Measurements from ENCODE around the gene HCN4.

The HCN4 gene

GRCh38 chr15:73375755-73376305 is 7.1 kb upstream of the HCN4 start:
- no peak for DNase-seq

- DNase-seq: no peak
These were observed 6.3 kb upstream of the HCN4 start for GRCh38 chr15:73375012-73375411.

DNA sequence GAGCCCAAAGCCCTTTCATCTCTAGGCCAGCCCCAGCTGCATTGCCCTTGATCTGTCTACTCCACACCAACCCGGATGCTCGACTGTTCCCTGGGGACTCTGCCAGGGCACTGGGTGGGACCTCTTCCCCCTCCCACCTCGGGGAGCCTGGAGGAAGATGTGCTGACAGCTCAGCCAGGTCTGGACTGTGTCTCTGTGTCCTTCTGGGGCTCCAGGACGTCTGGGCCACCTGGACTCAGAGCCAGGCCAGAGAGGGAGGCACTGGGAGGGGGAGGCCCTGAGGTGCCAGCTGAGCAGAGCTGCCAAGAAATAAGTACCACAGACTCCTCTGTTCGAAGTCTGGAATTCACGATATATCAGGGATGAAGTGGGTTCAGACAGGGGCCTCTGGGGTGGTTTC is 5.8 kb upstream of the HCN4 start:
- no peak for DNase-seq

- DNase-seq: no peak
These were observed 4.5 kb upstream of the HCN4 start for GRCh38 chr15:73373221-73373620.

DNA sequence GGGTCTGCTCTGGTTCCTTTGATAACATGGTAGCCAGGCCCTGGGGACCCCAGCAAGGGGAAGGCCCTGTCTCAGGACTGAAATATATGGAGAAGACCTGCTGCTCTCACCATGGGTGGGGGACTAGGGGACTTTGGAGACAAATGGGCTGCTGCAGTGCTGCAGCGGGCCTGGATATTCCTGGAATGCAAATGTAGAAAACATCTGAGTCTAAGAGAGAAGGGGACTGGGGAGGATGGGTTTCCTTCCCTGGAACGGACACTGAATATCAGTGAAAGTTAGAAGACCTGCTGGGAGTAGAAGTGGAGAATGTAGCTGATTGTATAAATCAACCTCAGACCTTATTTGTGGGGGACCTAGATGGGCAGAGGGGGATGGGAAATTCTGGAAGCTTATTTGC is 3.1 kb upstream of the HCN4 start:
- DNase-seq: no peak

DNA sequence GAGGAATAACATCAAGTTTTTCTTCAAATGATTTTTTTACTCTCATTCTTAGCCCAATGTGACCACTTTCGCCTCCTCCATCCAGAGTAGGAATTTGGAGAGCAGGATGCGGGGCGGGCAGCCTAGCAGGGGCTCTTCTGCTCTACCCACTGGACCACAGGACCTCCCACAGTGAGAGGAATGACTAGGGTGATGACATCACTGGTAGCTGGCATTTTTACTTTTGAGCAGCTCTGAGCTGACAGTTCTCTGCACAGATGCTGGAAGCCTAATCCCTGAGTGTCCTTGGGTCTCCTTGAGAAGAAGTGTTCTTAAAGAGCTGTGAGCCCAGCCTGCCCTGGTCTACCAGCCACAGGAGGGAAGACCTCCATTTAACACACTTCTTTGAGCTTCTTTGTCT is 1.4 kb upstream of the HCN4 start:
- DNase-seq: no peak

DNA sequence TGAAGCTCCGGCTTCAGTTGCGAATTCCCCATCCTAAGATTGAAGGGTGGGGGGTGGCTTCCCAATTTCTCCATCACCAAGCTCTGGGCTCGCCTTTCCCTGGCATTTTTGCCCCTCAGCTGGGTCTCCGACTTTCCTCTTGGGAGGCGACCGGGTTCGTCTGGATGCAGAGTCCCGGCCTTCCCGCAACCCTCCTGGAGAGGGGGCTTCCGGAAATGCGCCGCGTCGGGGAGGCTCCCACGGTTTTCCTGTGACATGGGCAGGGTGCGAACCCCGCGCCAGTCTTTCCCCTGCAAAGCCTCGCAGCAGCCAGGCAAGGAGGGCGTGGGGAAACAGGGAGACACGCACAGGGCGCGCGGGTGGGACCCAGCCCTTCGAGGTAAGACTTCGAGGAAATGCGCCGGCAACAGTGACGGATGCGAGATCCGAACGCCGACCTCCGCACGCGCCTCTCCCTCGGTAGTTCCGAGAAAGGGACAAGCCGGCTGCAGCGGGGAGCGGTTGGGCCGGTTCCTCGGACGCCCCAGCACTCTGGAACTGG is 466 bp upstream of the HCN4 start:
- no peak for DNase-seq

GRCh38 chr15:73367624-73368300 is 996 bp downstream of the HCN4 start:
- DNase-seq: no peak

DNA sequence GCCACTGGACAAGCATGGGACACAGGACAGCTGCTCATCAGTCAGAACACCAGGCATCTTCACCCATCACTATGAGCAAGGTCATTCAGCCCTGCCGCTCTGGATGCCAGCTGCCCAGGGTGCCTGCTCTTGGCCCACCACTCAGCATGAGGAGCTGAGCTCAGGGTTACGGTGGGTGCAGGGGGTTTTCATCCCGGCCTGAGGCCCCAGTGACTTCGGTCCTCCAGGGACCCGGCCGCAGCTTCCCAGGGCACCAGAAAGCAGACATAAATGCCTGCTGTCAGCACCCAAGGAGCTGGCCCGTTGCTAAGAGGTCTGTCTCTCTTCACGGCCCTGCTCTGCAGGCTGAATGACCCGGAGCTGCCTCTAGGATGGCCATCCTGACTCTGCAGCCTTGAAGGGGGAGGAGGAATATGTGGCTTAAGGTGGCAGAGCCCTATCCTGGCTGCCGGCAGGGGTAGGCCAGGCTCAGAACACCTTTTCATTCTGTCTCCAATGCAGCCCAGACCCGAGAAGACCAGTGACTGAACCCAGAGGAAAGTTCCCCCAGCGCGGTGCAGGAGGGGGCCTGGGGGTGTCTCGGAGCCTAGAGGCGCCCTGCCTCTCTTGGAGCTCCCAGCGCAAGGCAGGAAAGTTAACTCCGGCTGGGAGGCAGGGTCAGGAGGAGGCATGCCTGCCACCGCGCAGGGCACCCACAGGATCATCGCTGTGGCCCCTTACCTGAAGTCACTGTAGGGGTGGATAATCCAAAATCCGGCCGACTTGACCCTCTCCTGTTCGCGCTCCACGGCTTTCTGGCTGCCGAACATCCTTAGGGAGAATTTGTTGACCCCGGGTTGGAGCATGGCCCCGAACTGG is 1.8 kb downstream of the HCN4 start:
- no peak for DNase-seq

GRCh38 chr15:73364070-73364469 is 4.7 kb downstream of the HCN4 start:
- no peak for DNase-seq

DNA sequence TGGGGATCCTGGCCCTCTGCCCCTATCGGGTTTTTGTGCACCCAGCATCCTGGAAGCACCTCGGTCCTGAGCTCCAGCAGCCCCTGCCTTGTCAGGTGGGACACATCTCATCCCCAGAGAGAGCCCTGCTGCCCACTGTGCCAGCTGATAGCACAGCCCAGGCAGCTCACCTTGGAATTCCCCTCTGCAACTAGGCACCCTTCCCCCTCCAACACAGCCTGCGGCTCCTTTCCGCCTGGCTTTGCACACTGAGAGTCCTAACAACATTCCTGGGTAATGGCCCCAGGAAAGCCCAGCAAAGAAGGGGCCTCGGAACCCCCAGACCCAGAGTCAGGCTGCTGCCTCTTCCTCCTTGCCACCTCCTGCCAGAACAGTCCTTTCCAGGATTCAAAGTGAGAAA is 5.9 kb downstream of the HCN4 start:
- no peak for DNase-seq

- DNase-seq: no peak
These were observed 7.4 kb downstream of the HCN4 start for GRCh38 chr15:73361337-73361736.

- no peak for DNase-seq
These were observed 9.1 kb downstream of the HCN4 start for GRCh38 chr15:73359651-73360050.

GRCh38 chr15:73357999-73358665 is 10.6 kb downstream of the HCN4 start:
- DNase-seq: no peak

DNA sequence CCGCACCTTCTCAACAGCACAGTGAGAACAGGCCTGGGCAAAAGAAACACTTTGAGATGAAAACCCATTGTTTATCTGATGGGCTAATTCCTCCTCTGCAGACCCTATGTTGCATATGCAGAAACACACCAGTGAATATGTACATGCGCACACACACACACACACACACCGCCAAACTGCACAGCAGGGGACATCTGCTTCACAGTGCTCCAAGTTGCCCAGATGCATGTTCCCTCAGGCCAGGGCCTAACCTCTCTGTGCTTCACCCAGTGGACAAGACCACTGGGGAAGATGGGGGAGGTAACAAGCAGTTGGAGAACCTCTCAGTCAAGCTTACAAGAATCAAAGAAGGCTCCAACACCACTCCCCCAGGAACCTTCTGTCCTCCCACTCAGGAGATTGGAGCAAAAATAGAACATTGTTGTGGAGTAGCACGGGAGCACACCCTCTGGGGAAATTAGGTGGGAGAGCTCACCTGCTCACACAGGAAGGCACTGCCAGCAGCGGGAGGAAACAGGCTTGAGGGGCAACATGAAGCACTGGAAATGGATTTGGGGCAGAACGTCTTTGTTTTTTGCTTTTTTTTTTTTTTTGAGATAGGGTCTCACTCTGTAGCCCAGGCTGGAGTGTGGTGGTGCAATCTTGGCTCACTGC is 13.0 kb downstream of the HCN4 start:
- no peak for DNase-seq

GRCh38 chr15:73354241-73354640 is 14.5 kb downstream of the HCN4 start:
- no peak for DNase-seq

GRCh38 chr15:73353734-73354133 is 15.0 kb downstream of the HCN4 start:
- DNase-seq: no peak

DNA sequence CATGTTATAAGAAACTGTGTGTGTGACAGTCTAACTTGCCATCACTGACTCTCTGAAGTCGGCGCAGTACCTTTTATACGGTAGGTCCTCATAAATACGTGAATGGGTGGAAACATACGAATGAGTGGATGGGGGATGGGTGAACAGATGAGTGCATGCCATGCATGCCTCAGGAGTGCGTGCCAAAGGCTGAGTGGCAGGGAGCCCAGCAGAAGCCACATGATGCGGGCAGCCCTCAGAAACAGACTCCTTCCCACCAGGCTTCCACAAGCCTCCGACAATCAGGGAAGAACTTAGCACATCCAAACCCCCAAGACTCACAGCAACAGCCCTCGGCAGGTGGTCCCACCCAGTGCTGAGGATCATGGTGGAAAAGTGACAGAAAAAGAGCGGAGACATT is 16.7 kb downstream of the HCN4 start:
- DNase-seq: no peak

GRCh38 chr15:73349191-73349590 is 19.6 kb downstream of the HCN4 start:
- DNase-seq: no peak

DNA sequence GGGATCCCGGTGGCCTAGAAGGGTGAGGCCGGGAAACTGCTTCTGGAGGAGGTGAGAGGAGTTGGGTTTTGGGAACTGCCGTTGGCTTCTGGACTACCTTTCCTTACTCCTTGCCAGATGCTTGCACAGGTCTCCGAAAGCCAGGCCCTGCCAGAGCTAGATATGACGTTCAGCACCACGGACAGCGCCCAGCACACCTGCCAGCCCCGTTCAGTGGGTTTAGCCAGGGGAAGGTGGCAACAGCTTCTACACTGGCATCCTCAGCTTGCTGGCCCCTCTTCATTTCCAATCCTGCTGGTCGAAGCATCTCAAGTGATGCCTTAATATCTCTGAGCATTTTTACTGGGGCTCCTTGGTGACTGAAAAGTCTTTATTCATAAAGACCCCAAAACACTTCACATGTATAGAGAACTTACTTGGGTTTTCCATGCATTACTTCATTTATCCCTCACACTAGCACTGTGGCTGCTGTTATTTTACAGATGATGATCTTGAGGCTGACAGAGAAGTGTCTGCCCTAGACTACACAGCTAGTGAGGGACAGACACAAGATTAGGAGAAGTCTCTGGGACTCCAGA is 21.9 kb downstream of the HCN4 start:
- DNase-seq: peak; percentile 51

GRCh38 chr15:73345658-73346057 is 23.1 kb downstream of the HCN4 start:
- no peak for DNase-seq

- no peak for DNase-seq
These were observed 24.7 kb downstream of the HCN4 start for GRCh38 chr15:73344056-73344455.
